ENCODE data around the gene CLCN3. TPM values are rescaled to one million over a fixed set of nuclear protein-coding genes. Genes with fewer than 3 reads are reported as not detected.

The CLCN3 gene
- total and polyA plus RNA-seq, 7 donors: 7.9 to 32.3 (median 24.3) TPM

- intact Hi-C loops (cut with DNase I): no loop called here
- peaks cover 0 to 46% of the 10 kb centered on the region in 2 donors for H3K36me3 ChIP-seq (ENCODE audit: insufficient read depth in 1 of 2, low read depth in 1 of 2)
- DNase-seq: no peak
Measured at GRCh38 chr4:169601016-169601771, 19.2 kb upstream of the CLCN3 start.

DNA sequence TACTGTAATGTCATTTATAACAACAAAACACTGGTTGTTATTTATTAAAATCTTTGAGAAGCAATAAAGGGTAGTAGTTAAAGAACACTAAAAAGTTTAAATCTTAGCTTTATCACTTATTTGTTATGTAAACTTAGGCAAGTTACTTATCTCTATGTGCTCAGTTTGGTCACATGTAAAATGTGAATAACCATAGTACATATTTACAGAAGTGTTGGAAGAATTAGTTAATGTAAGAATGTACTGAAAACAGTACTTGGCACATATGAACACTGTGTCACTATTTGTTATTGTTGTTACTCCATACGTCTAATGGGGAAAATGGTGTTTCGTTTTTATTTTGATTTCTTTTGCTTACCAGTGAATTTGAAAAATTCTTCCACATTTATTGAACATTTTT is 17.1 kb upstream of the CLCN3 start:
- TF ChIP-seq, protein P1, sequence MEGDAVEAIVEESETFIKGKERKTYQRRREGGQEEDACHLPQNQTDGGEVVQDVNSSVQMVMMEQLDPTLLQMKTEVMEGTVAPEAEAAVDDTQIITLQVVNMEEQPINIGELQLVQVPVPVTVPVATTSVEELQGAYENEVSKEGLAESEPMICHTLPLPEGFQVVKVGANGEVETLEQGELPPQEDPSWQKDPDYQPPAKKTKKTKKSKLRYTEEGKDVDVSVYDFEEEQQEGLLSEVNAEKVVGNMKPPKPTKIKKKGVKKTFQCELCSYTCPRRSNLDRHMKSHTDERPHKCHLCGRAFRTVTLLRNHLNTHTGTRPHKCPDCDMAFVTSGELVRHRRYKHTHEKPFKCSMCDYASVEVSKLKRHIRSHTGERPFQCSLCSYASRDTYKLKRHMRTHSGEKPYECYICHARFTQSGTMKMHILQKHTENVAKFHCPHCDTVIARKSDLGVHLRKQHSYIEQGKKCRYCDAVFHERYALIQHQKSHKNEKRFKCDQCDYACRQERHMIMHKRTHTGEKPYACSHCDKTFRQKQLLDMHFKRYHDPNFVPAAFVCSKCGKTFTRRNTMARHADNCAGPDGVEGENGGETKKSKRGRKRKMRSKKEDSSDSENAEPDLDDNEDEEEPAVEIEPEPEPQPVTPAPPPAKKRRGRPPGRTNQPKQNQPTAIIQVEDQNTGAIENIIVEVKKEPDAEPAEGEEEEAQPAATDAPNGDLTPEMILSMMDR (IDR thresholded peaks at IDR 0.05): no peak
- no peak for ATAC-seq
- no peak overlapping the region for H3K4me3 ChIP-seq
- peaks cover 0 to 35% of the 10 kb centered on the region in 2 donors for H3K36me3 ChIP-seq (ENCODE audit: insufficient read depth in 1 of 2, low read depth in 1 of 2)
- peaks cover 11% of the 10 kb centered on the region for H3K4me1 ChIP-seq
- WGBS, 3 donors: 96 to 97% (median 96%) methylated on average over 2 of the region's 2 CpGs
- intact Hi-C loops (cut with DNase I): no loop called here
- no peaks in the 10 kb centered on the region for H3K9me3 ChIP-seq
- H3K27me3 ChIP-seq (ENCODE audit: insufficient read depth in 3 of 3, low read length in 2 of 3): no peaks in the 10 kb centered on the region
- no peak overlapping the region for H3K27ac ChIP-seq
- no peak for DNase-seq

More at GRCh38 chr4:169601016-169601771, 19.2 kb upstream of the CLCN3 start:
- H3K9me3 ChIP-seq: no peaks in the 10 kb centered on the region
- H3K27me3 ChIP-seq (ENCODE audit: insufficient read depth in 3 of 3, low read length in 2 of 3): no peaks in the 10 kb centered on the region
- H3K27ac ChIP-seq: no peak overlapping the region
- ATAC-seq: no peak
- TF ChIP-seq, protein P1 (IDR thresholded peaks at IDR 0.05): no peak
- peaks cover 11% of the 10 kb centered on the region for H3K4me1 ChIP-seq
- no peak overlapping the region for H3K4me3 ChIP-seq

DNA sequence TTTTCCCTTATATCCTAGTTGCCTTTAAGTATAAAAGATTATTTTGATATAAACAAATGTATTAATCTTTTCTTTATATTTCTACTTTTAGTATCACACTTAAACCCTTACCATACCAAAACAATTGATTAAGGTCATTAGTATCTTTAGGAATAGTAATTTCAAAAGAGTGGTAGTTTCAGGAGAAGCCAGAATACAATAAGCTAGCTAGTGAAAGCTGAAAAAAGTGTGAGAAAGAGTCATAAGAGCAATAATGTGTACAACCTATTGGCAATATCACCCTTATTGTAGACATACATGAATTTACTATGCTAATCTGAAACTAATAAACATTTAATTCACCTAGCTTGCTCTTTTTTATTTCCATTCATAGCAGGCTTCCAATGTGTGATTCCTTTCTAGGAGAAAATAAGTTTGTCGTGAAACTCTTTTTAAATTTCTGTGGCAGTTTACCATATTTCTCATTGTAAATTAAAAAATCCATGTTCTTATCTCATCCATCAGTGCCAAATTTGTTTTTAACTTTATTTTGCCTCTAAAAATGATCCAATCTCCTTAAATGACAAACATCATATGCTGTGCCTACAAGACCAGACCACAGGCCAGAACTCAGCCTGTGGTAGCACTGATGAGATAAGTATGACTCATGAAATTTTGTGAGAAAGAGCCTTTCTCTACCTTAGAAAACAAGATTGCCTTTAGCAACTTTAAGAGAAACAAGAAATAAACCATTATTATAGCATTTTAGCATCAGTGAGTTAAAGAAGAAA is 16.1 kb upstream of the CLCN3 start:
- no peak overlapping the region for H3K4me3 ChIP-seq
- no peak for ATAC-seq
- TF ChIP-seq, protein P1 (IDR thresholded peaks at IDR 0.05): no peak
- H3K27ac ChIP-seq: no peak overlapping the region
- H3K27me3 ChIP-seq (ENCODE audit: insufficient read depth in 3 of 3, low read length in 2 of 3): no peaks in the 10 kb centered on the region
- intact Hi-C loops (cut with DNase I): no loop called here
- no peak for DNase-seq
- peaks cover 11% of the 10 kb centered on the region for H3K4me1 ChIP-seq
- H3K9me3 ChIP-seq: no peaks in the 10 kb centered on the region
- H3K36me3 ChIP-seq (ENCODE audit: insufficient read depth in 1 of 2, low read depth in 1 of 2): peaks cover 0 to 34% of the 10 kb centered on the region in 2 donors
- WGBS, 3 donors: 36 to 91% (median 50%) methylated on average over 1 of the region's 1 CpG

DNA sequence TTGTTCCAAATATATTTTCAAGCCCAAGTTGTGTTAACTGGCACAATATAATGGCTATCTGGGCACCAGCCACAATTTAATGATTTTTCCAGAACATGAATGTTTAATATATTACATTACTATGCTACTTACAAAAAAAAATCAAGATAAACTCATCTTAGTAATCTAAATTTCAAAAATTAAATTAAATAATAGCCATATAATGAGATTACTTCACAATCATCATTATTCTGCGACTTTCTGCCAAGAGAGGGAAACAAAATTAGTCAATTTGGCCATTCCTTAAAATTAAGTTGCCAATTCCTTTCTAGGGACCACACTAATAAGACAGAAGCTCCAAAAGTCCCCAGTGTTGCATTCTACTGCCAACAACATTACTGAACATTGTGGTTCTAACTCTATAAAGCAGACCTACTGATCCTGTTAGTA is 15.5 kb upstream of the CLCN3 start:
- intact Hi-C loops (cut with DNase I): no loop called here
- Histone ChIP-seq H3K27ac (no peak overlapping the region), H3K4me1 (peaks cover 11% of the 10 kb centered on the region), H3K27me3 (ENCODE audit: insufficient read depth in 3 of 3, low read length in 2 of 3) (no peaks in the 10 kb centered on the region), H3K4me3 (no peak overlapping the region), H3K36me3 (ENCODE audit: insufficient read depth in 1 of 2, low read depth in 1 of 2) (peaks cover 0 to 29% of the 10 kb centered on the region in 2 donors), H3K9me3 (no peaks in the 10 kb centered on the region)
- no peak for ATAC-seq
- no peak for DNase-seq
- WGBS, 3 donors: 75 to 93% (median 76%) methylated on average over 1 of the region's 1 CpG
- TF ChIP-seq, protein P1 (IDR thresholded peaks at IDR 0.05): no peak

Data from psoas muscle (tissue), 8 donors.